Chondrocyte (in vitro differentiated cells): Measurements from ENCODE around the gene UBE3C. TPM values are rescaled to one million over a fixed set of nuclear protein-coding genes. Genes with fewer than 3 reads are reported as not detected.
A peak's percentile ranks its signal among the peaks of the same experiment; 100 is the strongest.

Source experiments
- DNase-seq: peaks from one replicate; pipeline ENCODE4 v3.0.0; 2021; ENCODE audit warnings: mixed read lengths, low spot score
- H3K27ac Mint-ChIP-seq: one replicate; pipeline ENCODE4 v1.8.0; 2021; ENCODE audit warnings: mild to moderate bottlenecking, moderate library complexity, mixed read lengths; ENCODE audit not compliant: unreplicated experiment
- H3K27me3 Mint-ChIP-seq: 2 replicates; pipeline ENCODE4 v1.8.0; 2021; ENCODE audit warnings: low read depth, mixed read lengths
- H3K36me3 Mint-ChIP-seq: 2 replicates; pipeline ENCODE4 v1.8.0; 2021; ENCODE audit warnings: low read depth, mixed read lengths
- H3K4me1 Mint-ChIP-seq: 2 replicates; pipeline ENCODE4 v1.8.0; 2021; ENCODE audit warnings: low read depth, mild to moderate bottlenecking, mixed read lengths
- H3K4me3 Mint-ChIP-seq: one replicate; pipeline ENCODE4 v1.8.0; 2021; ENCODE audit warnings: mild to moderate bottlenecking, moderate library complexity, mixed read lengths; ENCODE audit not compliant: unreplicated experiment
- H3K9me3 Mint-ChIP-seq: 2 replicates; pipeline ENCODE4 v1.8.0; 2021; ENCODE audit warnings: low read depth, mixed read lengths
- total RNA-seq: library from RNA; stranded (reverse); gene quantifications from 3 replicates; pipeline ENCODE4 v1.2.1, GENCODE V29; 2021
- TF ChIP-seq, protein P1 (sequence below): fragments of 200-600 bp; sonication (generic); IDR thresholded peaks from 2 replicates; pipeline ENCODE4 v1.5.0; 2021; ENCODE audit warnings: antibody characterized with exemption, mild to moderate bottlenecking, moderate library complexity

The UBE3C gene
- total RNA-seq, 1 donor from 2014 or later = 58.9 TPM

GRCh38 chr7:157299613-157300368 is 161.1 kb downstream of the UBE3C start:
- peaks cover 17% of the 10 kb centered on the region for H3K4me1 Mint-ChIP-seq
- no peaks in the 10 kb centered on the region for H3K36me3 Mint-ChIP-seq
- no peak overlapping the region for H3K4me3 Mint-ChIP-seq
- TF ChIP-seq, protein P1, sequence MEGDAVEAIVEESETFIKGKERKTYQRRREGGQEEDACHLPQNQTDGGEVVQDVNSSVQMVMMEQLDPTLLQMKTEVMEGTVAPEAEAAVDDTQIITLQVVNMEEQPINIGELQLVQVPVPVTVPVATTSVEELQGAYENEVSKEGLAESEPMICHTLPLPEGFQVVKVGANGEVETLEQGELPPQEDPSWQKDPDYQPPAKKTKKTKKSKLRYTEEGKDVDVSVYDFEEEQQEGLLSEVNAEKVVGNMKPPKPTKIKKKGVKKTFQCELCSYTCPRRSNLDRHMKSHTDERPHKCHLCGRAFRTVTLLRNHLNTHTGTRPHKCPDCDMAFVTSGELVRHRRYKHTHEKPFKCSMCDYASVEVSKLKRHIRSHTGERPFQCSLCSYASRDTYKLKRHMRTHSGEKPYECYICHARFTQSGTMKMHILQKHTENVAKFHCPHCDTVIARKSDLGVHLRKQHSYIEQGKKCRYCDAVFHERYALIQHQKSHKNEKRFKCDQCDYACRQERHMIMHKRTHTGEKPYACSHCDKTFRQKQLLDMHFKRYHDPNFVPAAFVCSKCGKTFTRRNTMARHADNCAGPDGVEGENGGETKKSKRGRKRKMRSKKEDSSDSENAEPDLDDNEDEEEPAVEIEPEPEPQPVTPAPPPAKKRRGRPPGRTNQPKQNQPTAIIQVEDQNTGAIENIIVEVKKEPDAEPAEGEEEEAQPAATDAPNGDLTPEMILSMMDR = peak; percentile 40
- no peaks in the 10 kb centered on the region for H3K27me3 Mint-ChIP-seq
- H3K27ac Mint-ChIP-seq = no peak overlapping the region
- no peak for DNase-seq
- H3K9me3 Mint-ChIP-seq = no peaks in the 10 kb centered on the region

GRCh38 chr7:157300369-157300825 is 161.7 kb downstream of the UBE3C start:
- H3K9me3 Mint-ChIP-seq = no peaks in the 10 kb centered on the region
- H3K27me3 Mint-ChIP-seq = no peaks in the 10 kb centered on the region
- no peaks in the 10 kb centered on the region for H3K36me3 Mint-ChIP-seq
- H3K27ac Mint-ChIP-seq = no peak overlapping the region
- peaks cover 17% of the 10 kb centered on the region for H3K4me1 Mint-ChIP-seq
- no peak for DNase-seq
- H3K4me3 Mint-ChIP-seq = no peak overlapping the region
- TF ChIP-seq, protein P1 = no peak

- Mint-ChIP-seq H3K4me1 (peaks cover 17% of the 10 kb centered on the region), H3K27me3 (no peaks in the 10 kb centered on the region), H3K36me3 (no peaks in the 10 kb centered on the region), H3K27ac (peak overlapping the region; percentile 91), H3K9me3 (no peaks in the 10 kb centered on the region), H3K4me3 (no peak overlapping the region)
- DNase-seq = no peak
- TF ChIP-seq, protein P1 = no peak
Observed at GRCh38 chr7:157301610-157302120, 162.9 kb downstream of the UBE3C start.

- no peaks in the 10 kb centered on the region for H3K9me3 Mint-ChIP-seq
- H3K27ac Mint-ChIP-seq = no peak overlapping the region
- no peak for DNase-seq
- TF ChIP-seq, protein P1 = no peak
- H3K36me3 Mint-ChIP-seq = no peaks in the 10 kb centered on the region
- no peaks in the 10 kb centered on the region for H3K27me3 Mint-ChIP-seq
- H3K4me3 Mint-ChIP-seq = no peak overlapping the region
- peaks cover 30% of the 10 kb centered on the region for H3K4me1 Mint-ChIP-seq
Observed at GRCh38 chr7:157306846-157307838, 168.4 kb downstream of the UBE3C start.
